NCI-H2081 (cell line): ENCODE measurements around the gene MMP7.

Experiments used
- DNase-seq, 2 experiments: peaks; one replicate each; lab custom pipeline; 2025; lab: John Stamatoyannopoulos, UW

Gene MMP7

GRCh38 chr11:102530558-102530957 lies at the start of gene MMP7:
TSS of gene MMP7 (minus strand) at chr11:102530747. CDS start at chr11:102530700, 47 bp downstream.
- no peak for DNase-seq

GRCh38 chr11:102577723-102578122 lies 47.2 kb upstream of the MMP7 start:
- DNase-seq: no peak

GRCh38 chr11:102577182-102577581 lies 46.6 kb upstream of the MMP7 start:
- no peak for DNase-seq

- no peak for DNase-seq
Observed at GRCh38 chr11:102576350-102576749, 45.8 kb upstream of the MMP7 start.

- DNase-seq: no peak
Observed at GRCh38 chr11:102575012-102575411, 44.5 kb upstream of the MMP7 start.

- DNase-seq: no peak
Observed at GRCh38 chr11:102573851-102574250, 43.3 kb upstream of the MMP7 start.

- DNase-seq: no peak
Observed at GRCh38 chr11:102572554-102573220, 42.1 kb upstream of the MMP7 start.

- no peak for DNase-seq
Observed at GRCh38 chr11:102568851-102569250, 38.3 kb upstream of the MMP7 start.

- DNase-seq: no peak
Observed at GRCh38 chr11:102566112-102566511, 35.6 kb upstream of the MMP7 start.

- no peak for DNase-seq
Observed at GRCh38 chr11:102564110-102564509, 33.6 kb upstream of the MMP7 start.

GRCh38 chr11:102561636-102562035 lies 31.1 kb upstream of the MMP7 start:
- no peak for DNase-seq

GRCh38 chr11:102560555-102561011 lies 30.0 kb upstream of the MMP7 start:
- DNase-seq: no peak

- no peak for DNase-seq
Observed at GRCh38 chr11:102559839-102560238, 29.3 kb upstream of the MMP7 start.

GRCh38 chr11:102555091-102555490 lies 24.5 kb upstream of the MMP7 start:
- DNase-seq: no peak

GRCh38 chr11:102553835-102554282 lies 23.3 kb upstream of the MMP7 start:
- DNase-seq: no peak

- DNase-seq: no peak
Observed at GRCh38 chr11:102552447-102553194, 22.1 kb upstream of the MMP7 start.

- no peak for DNase-seq
Observed at GRCh38 chr11:102552020-102552419, 21.5 kb upstream of the MMP7 start.

- DNase-seq: no peak
Observed at GRCh38 chr11:102551169-102551781, 20.7 kb upstream of the MMP7 start.

- DNase-seq: no peak
Observed at GRCh38 chr11:102546923-102547471, 16.4 kb upstream of the MMP7 start.

- DNase-seq: no peak
Observed at GRCh38 chr11:102546427-102546826, 15.9 kb upstream of the MMP7 start.

- DNase-seq: no peak
Observed at GRCh38 chr11:102545701-102546100, 15.2 kb upstream of the MMP7 start.

- no peak for DNase-seq
Observed at GRCh38 chr11:102544594-102544993, 14.0 kb upstream of the MMP7 start.

GRCh38 chr11:102539567-102539966 lies 9.0 kb upstream of the MMP7 start:
- DNase-seq: no peak
